OCI-LY1 (cell line): Measurements from ENCODE around the gene IQCK.

Experiments used
- H2AFZ ChIP-seq: fragments of 200-600 bp; sonication (generic), shearing (Covaris generic); 2 replicates; pipeline ENCODE4 v1.6.0; 2014; ENCODE audit warnings: antibody characterized with exemption, mild to moderate bottlenecking, low read length
- H3F3A ChIP-seq: fragments of 200-600 bp; sonication (generic), shearing (Covaris generic); 2 replicates; pipeline ENCODE4 v1.6.0; 2014; ENCODE audit warnings: mild to moderate bottlenecking, antibody characterized with exemption, low read length, moderate library complexity; ENCODE audit not compliant: insufficient read depth
- H3K27ac ChIP-seq: fragments of 200-600 bp; sonication (generic); 2 replicates; pipeline ENCODE4 v1.5.1; 2014; ENCODE audit warnings: low read length, mixed run types, mild to moderate bottlenecking, low read depth; ENCODE audit not compliant: poor library complexity, severe bottlenecking
- H3K27me3 ChIP-seq: fragments of 200-600 bp; sonication (generic); 2 replicates; pipeline ENCODE4 v1.6.0; 2014; ENCODE audit warnings: antibody characterized with exemption, mild to moderate bottlenecking, low read length, moderate library complexity; ENCODE audit not compliant: insufficient read depth
- H3K36me3 ChIP-seq: fragments of 200-600 bp; sonication (generic); 2 replicates; pipeline ENCODE4 v1.6.1; 2014; ENCODE audit warnings: mild to moderate bottlenecking, antibody characterized with exemption, low read length, moderate library complexity, mixed read lengths; ENCODE audit not compliant: insufficient read depth
- H3K4me1 ChIP-seq: fragments of 200-600 bp; sonication (generic); 2 replicates; pipeline ENCODE4 v1.5.1; 2014; ENCODE audit warnings: mild to moderate bottlenecking, low read length, moderate library complexity; ENCODE audit not compliant: insufficient read depth, severe bottlenecking
- H3K4me2 ChIP-seq: fragments of 200-600 bp; sonication (generic), shearing (Covaris generic); 2 replicates; pipeline ENCODE4 v1.6.1; 2014; ENCODE audit warnings: low read length
- H3K4me3 ChIP-seq: fragments of 200-600 bp; sonication (generic); 2 replicates; pipeline ENCODE4 v1.5.1; 2014; ENCODE audit warnings: low read length, low read depth, mild to moderate bottlenecking, mixed read lengths; ENCODE audit not compliant: poor library complexity, severe bottlenecking
- H3K79me2 ChIP-seq: fragments of 200-600 bp; shearing (Covaris generic); 2 replicates; pipeline ENCODE4 v1.6.1; 2016; ENCODE audit warnings: mixed run types, low read length, mixed read lengths; ENCODE audit not compliant: insufficient read depth
- H3K9ac ChIP-seq: fragments of 200-600 bp; sonication (generic), shearing (Covaris generic); 2 replicates; pipeline ENCODE4 v1.6.1; 2014; ENCODE audit warnings: mild to moderate bottlenecking, low read length, mixed read lengths
- H3K9me2 ChIP-seq: fragments of 200-600 bp; sonication (generic), shearing (Covaris generic); 2 replicates; pipeline ENCODE4 v1.6.1; 2014; ENCODE audit warnings: low read depth, mild to moderate bottlenecking, low read length, mixed read lengths
- H3K9me3 ChIP-seq: fragments of 200-600 bp; shearing (Covaris generic); 2 replicates; pipeline ENCODE4 v1.6.1; 2014; ENCODE audit warnings: low read length, mixed read lengths
- H4K20me1 ChIP-seq: fragments of 200-600 bp; sonication (generic), shearing (Covaris generic); 2 replicates; pipeline ENCODE4 v1.6.0; 2016; ENCODE audit warnings: mild to moderate bottlenecking, low read length; ENCODE audit not compliant: insufficient read depth
- EZH2 ChIP-seq: fragments of 200-600 bp; sonication (generic), shearing (Covaris generic); IDR thresholded peaks from 2 replicates; pipeline ENCODE4 v1.8.0; 2017; ENCODE audit warnings: borderline replicate concordance, mixed run types, mild to moderate bottlenecking, antibody characterized with exemption, low read length, moderate library complexity, mixed read lengths
- TF ChIP-seq, protein P1 (sequence below): fragments of 200-600 bp; sonication (generic), shearing (Covaris generic); IDR thresholded peaks from 2 replicates; pipeline ENCODE4 v1.5.1; 2017; ENCODE audit warnings: mild to moderate bottlenecking, antibody characterized with exemption, low read length, moderate library complexity, mixed read lengths

Gene IQCK

DNA sequence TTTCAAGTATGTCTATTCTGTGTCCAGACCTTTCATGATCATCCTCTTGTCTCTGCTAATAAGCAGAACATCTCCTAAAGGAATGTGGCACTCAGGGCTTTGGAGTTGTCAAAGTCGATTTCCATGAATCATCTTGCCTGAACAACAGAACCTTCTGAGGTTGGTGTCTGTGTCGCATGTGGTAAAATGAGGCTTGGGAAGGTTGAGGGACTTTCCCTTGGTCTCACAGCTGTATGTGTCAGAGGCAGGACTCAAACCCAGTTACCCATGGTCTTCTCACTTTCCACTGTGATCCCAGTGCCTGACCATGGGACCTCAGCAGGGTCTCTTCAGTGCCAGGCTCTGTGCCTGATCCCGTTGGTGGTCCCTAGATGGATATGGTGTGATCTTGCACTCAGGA is 170.8 kb downstream of the IQCK start:
- H3K9me3 ChIP-seq: no peaks in the 10 kb centered on the region
- no peak for TF ChIP-seq EZH2
- TF ChIP-seq, protein P1, sequence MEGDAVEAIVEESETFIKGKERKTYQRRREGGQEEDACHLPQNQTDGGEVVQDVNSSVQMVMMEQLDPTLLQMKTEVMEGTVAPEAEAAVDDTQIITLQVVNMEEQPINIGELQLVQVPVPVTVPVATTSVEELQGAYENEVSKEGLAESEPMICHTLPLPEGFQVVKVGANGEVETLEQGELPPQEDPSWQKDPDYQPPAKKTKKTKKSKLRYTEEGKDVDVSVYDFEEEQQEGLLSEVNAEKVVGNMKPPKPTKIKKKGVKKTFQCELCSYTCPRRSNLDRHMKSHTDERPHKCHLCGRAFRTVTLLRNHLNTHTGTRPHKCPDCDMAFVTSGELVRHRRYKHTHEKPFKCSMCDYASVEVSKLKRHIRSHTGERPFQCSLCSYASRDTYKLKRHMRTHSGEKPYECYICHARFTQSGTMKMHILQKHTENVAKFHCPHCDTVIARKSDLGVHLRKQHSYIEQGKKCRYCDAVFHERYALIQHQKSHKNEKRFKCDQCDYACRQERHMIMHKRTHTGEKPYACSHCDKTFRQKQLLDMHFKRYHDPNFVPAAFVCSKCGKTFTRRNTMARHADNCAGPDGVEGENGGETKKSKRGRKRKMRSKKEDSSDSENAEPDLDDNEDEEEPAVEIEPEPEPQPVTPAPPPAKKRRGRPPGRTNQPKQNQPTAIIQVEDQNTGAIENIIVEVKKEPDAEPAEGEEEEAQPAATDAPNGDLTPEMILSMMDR: no peak
- no peak overlapping the region for H3K4me2 ChIP-seq
- H3K9me2 ChIP-seq: no peaks in the 10 kb centered on the region
- H3K79me2 ChIP-seq: no peaks in the 10 kb centered on the region
- H2AFZ ChIP-seq: no peak overlapping the region
- no peaks in the 10 kb centered on the region for H3F3A ChIP-seq
- no peaks in the 10 kb centered on the region for H3K27me3 ChIP-seq
- H3K36me3 ChIP-seq: no peaks in the 10 kb centered on the region; the same call in 1 of the 2 replicates
- no peak overlapping the region for H3K9ac ChIP-seq
- no peaks in the 10 kb centered on the region for H4K20me1 ChIP-seq
- H3K4me3 ChIP-seq: no peak overlapping the region
- H3K4me1 ChIP-seq: peaks cover 4% of the 10 kb centered on the region
- no peak overlapping the region for H3K27ac ChIP-seq

DNA sequence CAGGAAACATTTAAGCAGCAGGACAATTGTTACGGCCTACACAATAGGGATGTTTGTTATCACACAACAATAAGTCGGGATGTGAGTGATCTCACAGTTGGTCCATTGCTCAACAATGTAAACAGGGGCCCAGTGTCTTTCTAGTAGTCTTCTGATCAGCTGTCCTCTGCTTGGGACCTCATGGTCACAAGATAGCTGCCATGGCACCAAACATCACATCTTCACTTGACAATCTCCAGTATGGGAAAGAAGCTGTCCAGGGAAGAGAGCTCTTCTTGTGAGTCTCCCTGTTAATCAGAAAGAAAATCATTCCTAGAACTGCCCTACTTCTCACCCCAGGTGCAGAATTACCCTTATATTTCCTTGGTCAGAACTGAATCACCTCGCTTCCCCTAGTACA is 172.8 kb downstream of the IQCK start:
- no peak overlapping the region for H3K4me2 ChIP-seq
- no peaks in the 10 kb centered on the region for H3K9me2 ChIP-seq
- no peak overlapping the region for H3K9ac ChIP-seq
- H3K79me2 ChIP-seq: no peaks in the 10 kb centered on the region
- TF ChIP-seq, protein P1: no peak
- no peak for TF ChIP-seq EZH2
- no peaks in the 10 kb centered on the region; the same call in 1 of the 2 replicates for H3K27me3 ChIP-seq
- H3K36me3 ChIP-seq: no peaks in the 10 kb centered on the region; the same call in 1 of the 2 replicates
- no peak overlapping the region for H3K4me3 ChIP-seq
- peaks cover 4% of the 10 kb centered on the region for H3K4me1 ChIP-seq
- H3K27ac ChIP-seq: no peak overlapping the region
- H3F3A ChIP-seq: no peaks in the 10 kb centered on the region
- H2AFZ ChIP-seq: no peak overlapping the region
- no peaks in the 10 kb centered on the region for H3K9me3 ChIP-seq
- H4K20me1 ChIP-seq: no peaks in the 10 kb centered on the region

- no peaks in the 10 kb centered on the region for H3K36me3 ChIP-seq
- no peaks in the 10 kb centered on the region for H4K20me1 ChIP-seq
- no peak overlapping the region for H3K9ac ChIP-seq
- no peaks in the 10 kb centered on the region; the same call in 1 of the 2 replicates for H3K27me3 ChIP-seq
- H3K79me2 ChIP-seq: no peaks in the 10 kb centered on the region
- H3K4me3 ChIP-seq: no peak overlapping the region
- no peaks in the 10 kb centered on the region for H3K9me2 ChIP-seq
- H3K9me3 ChIP-seq: no peaks in the 10 kb centered on the region
- H3K4me1 ChIP-seq: no peaks in the 10 kb centered on the region
- no peak overlapping the region for H2AFZ ChIP-seq
- TF ChIP-seq, protein P1: no peak
- no peak for TF ChIP-seq EZH2
- no peak overlapping the region for H3K4me2 ChIP-seq
- no peaks in the 10 kb centered on the region for H3F3A ChIP-seq
- H3K27ac ChIP-seq: no peak overlapping the region
Measured at GRCh38 chr16:19892902-19893301, 174.8 kb downstream of the IQCK start.
